ENCODE measurements around the gene LUZP4.

The LUZP4 gene

DNA sequence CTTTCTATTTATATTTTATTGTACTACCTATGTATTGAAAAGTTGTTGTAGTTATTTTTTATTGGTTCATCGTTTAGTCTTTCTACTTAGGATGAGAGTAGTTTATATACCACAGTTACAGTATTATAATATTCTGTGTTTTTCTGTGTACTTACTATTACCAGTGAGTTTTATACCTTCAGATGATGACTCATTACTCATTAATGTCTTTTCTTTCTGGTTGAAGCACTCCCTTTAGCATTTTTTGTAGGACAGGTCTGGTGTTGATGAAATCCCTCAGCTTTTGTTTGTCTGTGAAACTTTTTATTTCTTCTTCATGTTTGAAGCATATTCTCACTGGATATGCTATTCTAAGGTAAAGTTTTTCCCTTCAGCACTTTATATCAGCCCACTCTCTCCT lies 7.7 kb downstream of the LUZP4 start:
- Histone ChIP-seq H3K4ac (ENCODE audit: low read depth, low read length) (no peak overlapping the region), H3K79me2 (ENCODE audit: control insufficient read depth, insufficient read depth, low read length, poor library complexity) (no peaks in the 10 kb centered on the region), H4K12ac (ENCODE audit: low read depth, low read length) (no peak overlapping the region), H3K36me3 (ENCODE audit: control insufficient read depth in 1 of 2, insufficient read depth in 2 of 2, low read length in 2 of 2) (no peaks in the 10 kb centered on the region), H2AFZ (ENCODE audit: insufficient read depth, low read length, poor library complexity) (no peak overlapping the region), H4K8ac (ENCODE audit: low read depth, low read length) (no peak overlapping the region), H3K18ac (ENCODE audit: low read length) (no peak overlapping the region), H2BK12ac (ENCODE audit: low read length) (no peak overlapping the region), H2BK120ac (ENCODE audit: insufficient read depth, low read length, poor library complexity) (no peak overlapping the region), H3K4me3 (ENCODE audit: low read depth, low read length) (no peak overlapping the region), H3K4me2 (ENCODE audit: low read length) (no peak overlapping the region), H3K9me3 (ENCODE audit: insufficient read depth, low read depth, low read length) (no peaks in the 10 kb centered on the region), H3K79me1 (ENCODE audit: low read length) (no peaks in the 10 kb centered on the region), H3K14ac (ENCODE audit: low read length) (no peak overlapping the region), H2BK5ac (ENCODE audit: low read depth, low read length, poor library complexity) (no peak overlapping the region), H3K4me1 (ENCODE audit: control insufficient read depth in 1 of 2, insufficient read depth in 2 of 2, low read length in 2 of 2) (no peaks in the 10 kb centered on the region), H4K91ac (ENCODE audit: low read depth, low read length) (no peak overlapping the region), H3K27ac (ENCODE audit: low read depth, low read length) (no peak overlapping the region), H2AK5ac (ENCODE audit: low read length) (no peak overlapping the region), H3K23ac (ENCODE audit: low read length) (no peak overlapping the region), H3K9ac (ENCODE audit: low read length) (no peak overlapping the region), H3K27me3 (ENCODE audit: insufficient read depth, low read length) (no peaks in the 10 kb centered on the region)
- no peak for DNase-seq
- WGBS (ENCODE audit: extremely low coverage, insufficient coverage, insufficient read length), result no CpG with 5 or more reads among the region's 1 CpG

GRCh38 chrX:115311139-115311538 lies 21.6 kb downstream of the LUZP4 start:
- H4K12ac ChIP-seq (ENCODE audit: low read depth, low read length), result no peak overlapping the region
- no CpG with 5 or more reads among the region's 1 CpG for WGBS (ENCODE audit: extremely low coverage, insufficient coverage, insufficient read length)
- no peaks in the 10 kb centered on the region for H3K36me3 ChIP-seq (ENCODE audit: control insufficient read depth in 1 of 2, insufficient read depth in 2 of 2, low read length in 2 of 2)
- H4K8ac ChIP-seq (ENCODE audit: low read depth, low read length), result no peak overlapping the region
- peak in 1 of 2 donors; percentile 13 for DNase-seq
- no peak overlapping the region for H3K14ac ChIP-seq (ENCODE audit: low read length)
- no peak overlapping the region for H2BK120ac ChIP-seq (ENCODE audit: insufficient read depth, low read length, poor library complexity)
- H3K18ac ChIP-seq (ENCODE audit: low read length), result no peak overlapping the region
- H3K23ac ChIP-seq (ENCODE audit: low read length), result no peak overlapping the region
- H2BK12ac ChIP-seq (ENCODE audit: low read length), result no peak overlapping the region
- H3K79me1 ChIP-seq (ENCODE audit: low read length), result no peaks in the 10 kb centered on the region
- no peak overlapping the region for H3K4ac ChIP-seq (ENCODE audit: low read depth, low read length)
- H3K4me3 ChIP-seq (ENCODE audit: low read depth, low read length), result no peak overlapping the region
- H3K9me3 ChIP-seq (ENCODE audit: insufficient read depth, low read depth, low read length), result no peaks in the 10 kb centered on the region
- no peak overlapping the region for H3K4me2 ChIP-seq (ENCODE audit: low read length)
- H2AK5ac ChIP-seq (ENCODE audit: low read length), result no peak overlapping the region
- H2AFZ ChIP-seq (ENCODE audit: insufficient read depth, low read length, poor library complexity), result no peak overlapping the region
- no peaks in the 10 kb centered on the region for H3K79me2 ChIP-seq (ENCODE audit: control insufficient read depth, insufficient read depth, low read length, poor library complexity)
- no peaks in the 10 kb centered on the region for H3K27me3 ChIP-seq (ENCODE audit: insufficient read depth, low read length)
- H4K91ac ChIP-seq (ENCODE audit: low read depth, low read length), result no peak overlapping the region
- no peak overlapping the region for H2BK5ac ChIP-seq (ENCODE audit: low read depth, low read length, poor library complexity)
- H3K9ac ChIP-seq (ENCODE audit: low read length), result no peak overlapping the region
- peaks cover 0 to 5% of the 10 kb centered on the region in 2 experiments for H3K4me1 ChIP-seq (ENCODE audit: control insufficient read depth in 1 of 2, insufficient read depth in 2 of 2, low read length in 2 of 2)
- H3K27ac ChIP-seq (ENCODE audit: low read depth, low read length), result no peak overlapping the region

DNA sequence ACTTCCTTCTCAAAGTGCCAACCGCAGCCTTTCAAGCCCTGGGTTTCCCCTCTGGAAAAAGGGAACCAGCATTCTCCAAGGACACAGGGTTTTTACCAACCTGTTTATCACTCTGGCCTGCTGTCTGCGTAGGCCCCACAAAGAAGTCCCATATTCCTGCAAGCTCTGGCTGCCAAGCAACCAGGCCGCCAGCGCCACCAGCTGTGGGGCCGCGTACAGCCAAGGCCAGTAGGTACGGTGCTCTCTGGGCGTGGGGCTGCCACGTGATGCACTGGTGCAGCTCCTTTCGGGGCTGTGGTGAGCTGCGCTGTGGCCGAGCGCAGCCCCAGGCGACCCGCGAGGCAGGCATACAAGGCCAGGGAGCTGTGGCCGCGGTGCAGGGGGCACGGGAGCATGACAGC lies 22.1 kb downstream of the LUZP4 start:
- no peaks in the 10 kb centered on the region for H3K36me3 ChIP-seq (ENCODE audit: control insufficient read depth in 1 of 2, insufficient read depth in 2 of 2, low read length in 2 of 2)

DNA sequence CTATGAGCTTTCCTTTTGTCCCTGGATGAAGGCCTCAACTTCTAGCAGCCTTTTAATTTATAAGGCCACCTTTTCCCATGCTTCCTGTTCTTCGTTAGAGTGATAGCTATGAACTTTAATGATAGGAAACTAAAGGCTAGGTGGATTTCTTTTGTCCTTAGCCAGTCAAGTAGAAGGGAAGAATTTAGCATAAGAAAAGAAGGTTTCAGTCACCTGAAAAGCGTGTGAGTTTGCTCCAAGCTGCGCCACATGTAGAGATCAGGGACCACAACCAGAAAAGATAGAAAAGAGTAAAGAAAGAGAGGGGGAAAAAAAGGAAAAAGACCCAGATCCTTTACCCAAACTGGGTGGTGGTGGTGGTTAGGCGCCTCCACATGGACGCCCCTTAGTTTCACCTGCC lies 28.6 kb downstream of the LUZP4 start:
- Histone ChIP-seq H2BK120ac (ENCODE audit: insufficient read depth, low read length, poor library complexity) (no peak overlapping the region), H3K9me3 (ENCODE audit: insufficient read depth, low read depth, low read length) (no peaks in the 10 kb centered on the region), H3K18ac (ENCODE audit: low read length) (no peak overlapping the region), H3K36me3 (ENCODE audit: control insufficient read depth in 1 of 2, insufficient read depth in 2 of 2, low read length in 2 of 2) (no peaks in the 10 kb centered on the region), H3K79me2 (ENCODE audit: control insufficient read depth, insufficient read depth, low read length, poor library complexity) (no peaks in the 10 kb centered on the region), H3K4me1 (ENCODE audit: control insufficient read depth in 1 of 2, insufficient read depth in 2 of 2, low read length in 2 of 2) (no peaks in the 10 kb centered on the region), H3K79me1 (ENCODE audit: low read length) (no peaks in the 10 kb centered on the region), H3K4me2 (ENCODE audit: low read length) (no peak overlapping the region), H4K12ac (ENCODE audit: low read depth, low read length) (no peak overlapping the region), H3K27ac (ENCODE audit: low read depth, low read length) (no peak overlapping the region), H4K91ac (ENCODE audit: low read depth, low read length) (no peak overlapping the region), H2BK5ac (ENCODE audit: low read depth, low read length, poor library complexity) (no peak overlapping the region), H4K8ac (ENCODE audit: low read depth, low read length) (no peak overlapping the region), H2BK12ac (ENCODE audit: low read length) (no peak overlapping the region), H3K23ac (ENCODE audit: low read length) (no peak overlapping the region), H3K4me3 (ENCODE audit: low read depth, low read length) (no peak overlapping the region), H3K4ac (ENCODE audit: low read depth, low read length) (no peak overlapping the region), H2AK5ac (ENCODE audit: low read length) (no peak overlapping the region), H3K14ac (ENCODE audit: low read length) (no peak overlapping the region), H3K27me3 (ENCODE audit: insufficient read depth, low read length) (no peaks in the 10 kb centered on the region), H2AFZ (ENCODE audit: insufficient read depth, low read length, poor library complexity) (no peak overlapping the region), H3K9ac (ENCODE audit: low read length) (no peak overlapping the region)
- DNase-seq, result no peak
- no CpG with 5 or more reads among the region's 5 CpGs for WGBS (ENCODE audit: extremely low coverage, insufficient coverage, insufficient read length)

More for the DNA sequence above, 22.1 kb downstream of the LUZP4 start:
- Histone ChIP-seq H2BK120ac (ENCODE audit: insufficient read depth, low read length, poor library complexity) (peak overlapping the region; percentile 46), H3K4me2 (ENCODE audit: low read length) (peak overlapping the region; percentile 28), H3K18ac (ENCODE audit: low read length) (peak overlapping the region; percentile 47), H3K27me3 (ENCODE audit: insufficient read depth, low read length) (no peaks in the 10 kb centered on the region), H3K9me3 (ENCODE audit: insufficient read depth, low read depth, low read length) (no peaks in the 10 kb centered on the region), H3K79me1 (ENCODE audit: low read length) (no peaks in the 10 kb centered on the region), H2BK12ac (ENCODE audit: low read length) (no peak overlapping the region), H4K8ac (ENCODE audit: low read depth, low read length) (peak overlapping the region; percentile 77), H3K4ac (ENCODE audit: low read depth, low read length) (no peak overlapping the region), H4K91ac (ENCODE audit: low read depth, low read length) (no peak overlapping the region), H3K14ac (ENCODE audit: low read length) (no peak overlapping the region), H2AFZ (ENCODE audit: insufficient read depth, low read length, poor library complexity) (no peak overlapping the region), H3K9ac (ENCODE audit: low read length) (no peak overlapping the region), H2BK5ac (ENCODE audit: low read depth, low read length, poor library complexity) (no peak overlapping the region), H3K23ac (ENCODE audit: low read length) (no peak overlapping the region), H3K4me3 (ENCODE audit: low read depth, low read length) (no peak overlapping the region), H3K4me1 (ENCODE audit: control insufficient read depth in 1 of 2, insufficient read depth in 2 of 2, low read length in 2 of 2) (peaks cover 0 to 5% of the 10 kb centered on the region in 2 experiments), H3K27ac (ENCODE audit: low read depth, low read length) (no peak overlapping the region), H3K79me2 (ENCODE audit: control insufficient read depth, insufficient read depth, low read length, poor library complexity) (no peaks in the 10 kb centered on the region), H4K12ac (ENCODE audit: low read depth, low read length) (peak overlapping the region; percentile 77), H2AK5ac (ENCODE audit: low read length) (no peak overlapping the region)
- WGBS (ENCODE audit: extremely low coverage, insufficient coverage, insufficient read length), result no CpG with 5 or more reads among the region's 19 CpGs
- DNase-seq, result peak in 1 of 2 donors; percentile 2
